HCT116 (cell line): ENCODE measurements around the gene SCGN. TPM values are rescaled to one million over a fixed set of nuclear protein-coding genes. Genes with fewer than 3 reads are reported as not detected.

Source experiments
- ATAC-seq: fragments of 200-7000 bp; cut with Tn5 transposase; 2 replicates; pipeline ENCODE4 v1.9.1; 2020; ENCODE audit warnings: mild to moderate bottlenecking, moderate library complexity
- BruUV-seq: library from RNA; stranded (reverse); fragments of 400-500 nt; replicated peaks from 2 replicates; lab custom pipeline; 2021; lab: Mats Ljungman, UMichigan
- CTCF ChIA-PET: fragments of 300-600 bp; sonication (Branson Sonifier 250); formaldehyde crosslinking; loops from one replicate; lab custom pipeline; 2021; ENCODE audit warnings: antibody characterized with exemption; lab: Charles Lee
- POLR2A ChIA-PET: fragments of 300-600, 350-600 bp; sonication (Branson Sonifier 250); formaldehyde crosslinking; loops from one replicate; lab custom pipeline; 2021; ENCODE audit warnings: antibody characterized with exemption; lab: Charles Lee
- RAD21 ChIA-PET, 2 experiments: fragments of 300-600 bp; sonication (Branson Sonifier 250); formaldehyde crosslinking; loops; one replicate each; lab custom pipeline; 2023; ENCODE audit warnings: low total read pairs in 2 of 2; ENCODE audit not compliant: uncharacterized antibody in 2 of 2, unreplicated experiment in 2 of 2, low non-redundant PET in 1 of 2; lab: Charles Lee
- DNase-seq: peaks from one replicate; pipeline ENCODE4 v3.0.0-alpha.2; 2010; ENCODE audit warnings: low read depth, low spot score
- H2AFZ ChIP-seq: fragments of 200-600 bp; shearing (Covaris generic), sonication (generic); 2 replicates; pipeline ENCODE4 v1.6.1; 2017; ENCODE audit warnings: low read depth, mixed run types, mixed read lengths, antibody characterized with exemption, low read length; ENCODE audit not compliant: poor library complexity, severe bottlenecking
- H3K27ac ChIP-seq: 2 replicates; pipeline ENCODE4 v1.5.1; 2012; ENCODE audit warnings: low read depth, low read length
- H3K27me3 ChIP-seq: fragments of 200-600 bp; sonication (generic); 2 replicates; pipeline ENCODE4 v1.6.1; 2016; ENCODE audit warnings: mixed run types, low read length, mixed read lengths; ENCODE audit not compliant: insufficient read depth
- H3K36me3 ChIP-seq, 2 experiments: fragments of 200-500 bp in 1 of 2; fragments of 200-600 bp in 1 of 2; sonication (Bioruptor generic) in 1 of 2; sonication (generic) in 1 of 2; 2 replicates each; pipeline versions ENCODE4 v1.5.1 to v1.6.1; 2014 to 2016; ENCODE audit warnings: low read length in 2 of 2, inconsistent platforms in 1 of 2, mixed read lengths in 1 of 2, mixed run types in 1 of 2; ENCODE audit not compliant: insufficient read depth in 2 of 2, control insufficient read depth in 1 of 2
- H3K4me1 ChIP-seq, 2 experiments: fragments of 200-600 bp in 1 of 2; sonication (generic) in 1 of 2; 2 replicates each; pipeline versions ENCODE4 v1.5.1 to v1.6.1; 2012 to 2017; ENCODE audit warnings: low read length in 2 of 2, inconsistent platforms in 1 of 2, mild to moderate bottlenecking in 1 of 2, mixed read lengths in 1 of 2, mixed run types in 1 of 2, moderate library complexity in 1 of 2; ENCODE audit not compliant: insufficient read depth in 2 of 2, control insufficient read depth in 1 of 2
- H3K4me2 ChIP-seq: fragments of 200-600 bp; sonication (generic); 2 replicates; pipeline ENCODE4 v1.6.1; 2017; ENCODE audit warnings: mixed run types, low read length, mixed read lengths
- H3K4me3 ChIP-seq, 2 experiments: fragments of 200-600 bp in 1 of 2; sonication (generic) in 1 of 2; replicated peaks in 1 of 2; 2 replicates each; pipeline ENCODE4 v1.5.1; 2011 to 2016; ENCODE audit warnings: low read length in 2 of 2, control low read depth in 1 of 2, low read depth in 1 of 2, mild to moderate bottlenecking in 1 of 2, mixed read lengths in 1 of 2, mixed run types in 1 of 2
- H3K79me2 ChIP-seq: fragments of 200-600 bp; sonication (generic); 2 replicates; pipeline ENCODE4 v1.6.1; 2017; ENCODE audit warnings: mild to moderate bottlenecking, mixed run types, low read length, moderate library complexity, mixed read lengths; ENCODE audit not compliant: insufficient read depth
- H3K9ac ChIP-seq: fragments of 200-600 bp; sonication (generic); 2 replicates; pipeline ENCODE4 v1.6.1; 2016; ENCODE audit warnings: low read length, mixed read lengths
- H3K9me2 ChIP-seq: fragments of 200-600 bp; sonication (generic), shearing (Covaris generic); 2 replicates; pipeline ENCODE4 v1.6.1; 2017; ENCODE audit warnings: mixed run types, mild to moderate bottlenecking, moderate library complexity; ENCODE audit not compliant: insufficient read depth
- H3K9me3 ChIP-seq, 2 experiments: fragments of 200-500 bp in 1 of 2; fragments of 200-600 bp in 1 of 2; sonication (Bioruptor generic) in 1 of 2; sonication (generic) in 1 of 2; 2 replicates each; pipeline ENCODE4 v1.6.1; 2014 to 2017; ENCODE audit warnings: low read length in 2 of 2, mixed read lengths in 2 of 2, inconsistent platforms in 1 of 2, low read depth in 1 of 2, mild to moderate bottlenecking in 1 of 2, mixed run types in 1 of 2, moderate library complexity in 1 of 2; ENCODE audit not compliant: control insufficient read depth in 1 of 2, insufficient read depth in 1 of 2
- H4K20me1 ChIP-seq: fragments of 200-600 bp; sonication (generic), shearing (Covaris generic); 2 replicates; pipeline ENCODE4 v1.6.1; 2017; ENCODE audit warnings: mixed run types, mild to moderate bottlenecking, moderate library complexity; ENCODE audit not compliant: insufficient read depth
- CBX3 ChIP-seq: IDR thresholded peaks from 2 replicates; pipeline ENCODE4 v1.6.1; 2012; ENCODE audit warnings: low read depth
- CTCF ChIP-seq, 3 experiments: fragments of 200-600 bp in 1 of 3; sonication (generic) in 1 of 3; IDR thresholded peaks in 2 of 3; conservative IDR thresholded peaks in 1 of 3; 2 replicates each; pipeline ENCODE4 v1.5.1; 2012 to 2017; ENCODE audit warnings: low read depth in 2 of 3, low read length in 2 of 3, antibody characterized with exemption in 1 of 3, borderline replicate concordance in 1 of 3, control low read depth in 1 of 3, mild to moderate bottlenecking in 1 of 3, mixed read lengths in 1 of 3, mixed run types in 1 of 3, moderate library complexity in 1 of 3; ENCODE audit not compliant: insufficient read depth in 1 of 3
- EZH2phosphoT487 ChIP-seq: fragments of 200-600 bp; IDR thresholded peaks from 2 replicates; pipeline ENCODE4 v1.6.1; 2018; ENCODE audit warnings: antibody characterized with exemption, borderline replicate concordance
- FOSL1 ChIP-seq: IDR thresholded peaks from 2 replicates; pipeline ENCODE4 v1.6.1; 2012; ENCODE audit warnings: low read depth
- JUND ChIP-seq: IDR thresholded peaks from 2 replicates; pipeline ENCODE4 v1.6.1; 2012
- MAX ChIP-seq: IDR thresholded peaks from 2 replicates; pipeline ENCODE4 v1.6.1; 2012
- POLR2AphosphoS5 ChIP-seq: IDR thresholded peaks from 2 replicates; pipeline ENCODE4 v1.6.1; 2011; ENCODE audit warnings: mild to moderate bottlenecking, low read depth, low read length, moderate library complexity
- RAD21 ChIP-seq: IDR thresholded peaks from 2 replicates; pipeline ENCODE4 v1.6.1; 2012; ENCODE audit warnings: low read depth, mild to moderate bottlenecking
- SIN3A ChIP-seq: IDR thresholded peaks from 2 replicates; pipeline ENCODE4 v1.6.1; 2012; ENCODE audit warnings: low read depth
- SP1 ChIP-seq: IDR thresholded peaks from 2 replicates; pipeline ENCODE4 v1.6.1; 2012; ENCODE audit warnings: low read depth
- TCF7L2 ChIP-seq: IDR thresholded peaks from 2 replicates; pipeline ENCODE4 v1.7.0; 2011; ENCODE audit warnings: borderline replicate concordance, inconsistent platforms; ENCODE audit not compliant: insufficient read depth, insufficient read length; ENCODE audit errors: extremely low read depth
- YY1 ChIP-seq: IDR thresholded peaks from 2 replicates; pipeline ENCODE4 v1.6.1; 2011; ENCODE audit warnings: low read length, low read depth, moderate library complexity, mild to moderate bottlenecking; ENCODE audit not compliant: insufficient replicate concordance; ENCODE audit errors: extremely low read depth
- ZBTB33 ChIP-seq: IDR thresholded peaks from 2 replicates; pipeline ENCODE4 v1.6.1; 2011; ENCODE audit warnings: mild to moderate bottlenecking, low read length, moderate library complexity; ENCODE audit not compliant: insufficient replicate concordance; ENCODE audit errors: extremely low read depth
- ZFX ChIP-seq: fragments of 450-650 bp; IDR thresholded peaks from 2 replicates; pipeline ENCODE4 v1.6.1; 2017
- intact Hi-C: fragments of 100-400 bp; cut with micrococcal nuclease; formaldehyde crosslinking; loops from 2 replicates; pipeline ENCODE4 v1.10.0; 2022
- total RNA-seq: library from RNA; stranded (reverse); gene quantifications from one replicate; pipeline ENCODE4 v1.2.1, GENCODE V29; 2021; ENCODE audit not compliant: unreplicated experiment
- TF ChIP-seq, protein P1 (sequence below): IDR thresholded peaks from 2 replicates; pipeline ENCODE4 v1.6.1; 2012; ENCODE audit warnings: low read depth

The SCGN gene
- total RNA-seq, 1 experiment from 2014 or later, result not detected

GRCh38 chr6:25623879-25624278 lies 28.1 kb upstream of the SCGN start:
- Histone ChIP-seq H3K27me3 (no peaks in the 10 kb centered on the region), H3K4me1 (no peaks in the 10 kb centered on the region), H3K4me3 (no peak overlapping the region)
- TF ChIP-seq YY1, result no peak
- TF ChIP-seq CBX3, result no peak
- TF ChIP-seq SIN3A, result no peak
- no peak for TF ChIP-seq JUND
- TF ChIP-seq, protein P1, sequence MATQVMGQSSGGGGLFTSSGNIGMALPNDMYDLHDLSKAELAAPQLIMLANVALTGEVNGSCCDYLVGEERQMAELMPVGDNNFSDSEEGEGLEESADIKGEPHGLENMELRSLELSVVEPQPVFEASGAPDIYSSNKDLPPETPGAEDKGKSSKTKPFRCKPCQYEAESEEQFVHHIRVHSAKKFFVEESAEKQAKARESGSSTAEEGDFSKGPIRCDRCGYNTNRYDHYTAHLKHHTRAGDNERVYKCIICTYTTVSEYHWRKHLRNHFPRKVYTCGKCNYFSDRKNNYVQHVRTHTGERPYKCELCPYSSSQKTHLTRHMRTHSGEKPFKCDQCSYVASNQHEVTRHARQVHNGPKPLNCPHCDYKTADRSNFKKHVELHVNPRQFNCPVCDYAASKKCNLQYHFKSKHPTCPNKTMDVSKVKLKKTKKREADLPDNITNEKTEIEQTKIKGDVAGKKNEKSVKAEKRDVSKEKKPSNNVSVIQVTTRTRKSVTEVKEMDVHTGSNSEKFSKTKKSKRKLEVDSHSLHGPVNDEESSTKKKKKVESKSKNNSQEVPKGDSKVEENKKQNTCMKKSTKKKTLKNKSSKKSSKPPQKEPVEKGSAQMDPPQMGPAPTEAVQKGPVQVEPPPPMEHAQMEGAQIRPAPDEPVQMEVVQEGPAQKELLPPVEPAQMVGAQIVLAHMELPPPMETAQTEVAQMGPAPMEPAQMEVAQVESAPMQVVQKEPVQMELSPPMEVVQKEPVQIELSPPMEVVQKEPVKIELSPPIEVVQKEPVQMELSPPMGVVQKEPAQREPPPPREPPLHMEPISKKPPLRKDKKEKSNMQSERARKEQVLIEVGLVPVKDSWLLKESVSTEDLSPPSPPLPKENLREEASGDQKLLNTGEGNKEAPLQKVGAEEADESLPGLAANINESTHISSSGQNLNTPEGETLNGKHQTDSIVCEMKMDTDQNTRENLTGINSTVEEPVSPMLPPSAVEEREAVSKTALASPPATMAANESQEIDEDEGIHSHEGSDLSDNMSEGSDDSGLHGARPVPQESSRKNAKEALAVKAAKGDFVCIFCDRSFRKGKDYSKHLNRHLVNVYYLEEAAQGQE, result no peak
- TF ChIP-seq POLR2AphosphoS5, result no peak
- TF ChIP-seq TCF7L2, result no peak
- TF ChIP-seq CTCF (IDR thresholded peaks at IDR 0.05 in 2 of 3, conservative IDR thresholded peaks at IDR 0.05 in 1 of 3; ENCODE audit: borderline replicate concordance in 1 of 3, insufficient read depth in 1 of 3, low read depth in 2 of 3, low read length in 2 of 3), result no peak
- no peak for TF ChIP-seq ZFX
- TF ChIP-seq ZBTB33, result no peak
- no peak for TF ChIP-seq SP1
- TF ChIP-seq EZH2phosphoT487, result no peak
- TF ChIP-seq RAD21, result no peak
- no peak for TF ChIP-seq FOSL1
- TF ChIP-seq MAX, result no peak
- TF ChIP-seq, all 23 proteins: peak for 0
- RAD21 ChIA-PET, result no interaction called here
- Histone ChIP-seq H3K9me2 (no peaks in the 10 kb centered on the region), H3K27ac (no peak overlapping the region), H3K36me3 (no peaks in the 10 kb centered on the region), H2AFZ (no peak overlapping the region), H3K9me3 (no peaks in the 10 kb centered on the region), H3K9ac (no peak overlapping the region), H3K79me2 (no peaks in the 10 kb centered on the region), H3K4me2 (no peak overlapping the region), H4K20me1 (no peaks in the 10 kb centered on the region)
- CTCF ChIA-PET, result no interaction called here
- ATAC-seq, result no peak
- no TSS peak for BruUV-seq
- DNase-seq, result no peak
- POLR2A ChIA-PET, result no interaction called here
- intact Hi-C loops, result no loop called here
